Tibial nerve (tissue), 4 donors: ENCODE measurements around the gene ZNF674. TPM values are rescaled to one million over a fixed set of nuclear protein-coding genes. Genes with fewer than 3 reads are reported as not detected.
"Not testable (repeated sequence)": the region's sequence is repeated elsewhere in the genome, so short reads cannot be mapped to it uniquely, and the experiment has no call there.

Experiments used
- DNase-seq, 2 donors: peaks; one replicate each; pipeline ENCODE4 v3.0.0-alpha.2; 2019; ENCODE audit warnings: low spot score in 2 of 2
- H3K27ac ChIP-seq, 4 donors: fragments of 200-600 bp; sonication (generic) in 3 of 4; one replicate each; pipeline ENCODE4 v1.5.1; 2017 to 2019; ENCODE audit warnings: mild to moderate bottlenecking in 1 of 4
- H3K27me3 ChIP-seq, 2 donors: fragments of 200-600 bp; sonication (generic) in 1 of 2; one replicate each; pipeline versions ENCODE4 v1.5.1 to v1.6.0; 2017 to 2019
- H3K36me3 ChIP-seq, 3 donors: fragments of 200-600 bp; sonication (generic); one replicate each; pipeline ENCODE4 v1.5.1; 2018 to 2019
- H3K4me1 ChIP-seq, 4 donors: fragments of 200-600 bp; sonication (generic) in 3 of 4; one replicate each; pipeline ENCODE4 v1.5.1; 2017 to 2019
- H3K4me3 ChIP-seq, 4 donors: fragments of 200-600 bp; sonication (generic) in 3 of 4; one replicate each; pipeline ENCODE4 v1.5.1; 2017 to 2019; ENCODE audit warnings: mild to moderate bottlenecking in 1 of 4, moderate library complexity in 1 of 4
- H3K9me3 ChIP-seq, 4 donors: fragments of 200-600 bp; sonication (generic) in 3 of 4; one replicate each; pipeline ENCODE4 v1.5.1; 2017 to 2019
- CTCF ChIP-seq, 5 experiments: fragments of 200-600 bp in 3 of 5; fragments of 450-650 bp in 2 of 5; sonication (generic) in 3 of 5; IDR thresholded peaks; one replicate each; pipeline ENCODE4 v1.5.1; 2016 to 2019; ENCODE audit warnings: antibody characterized with exemption in 5 of 5, mild to moderate bottlenecking in 3 of 5, moderate library complexity in 2 of 5
- EP300 ChIP-seq, 2 donors: sonication (generic); formaldehyde crosslinking; IDR thresholded peaks; one replicate each; pipeline ENCODE4 v1.6.1; 2017; ENCODE audit warnings: antibody characterized with exemption in 2 of 2, mild to moderate bottlenecking in 1 of 2
- POLR2A ChIP-seq, 2 donors: fragments of 450-650 bp; IDR thresholded peaks; one replicate each; pipeline ENCODE4 v1.6.1; 2017; ENCODE audit warnings: antibody characterized with exemption in 2 of 2, mild to moderate bottlenecking in 2 of 2, moderate library complexity in 2 of 2
- WGBS, 2 donors: methylation state at CpG; one replicate each; pipeline ENCODE4 v1.1.5; 2018; 5-methylcytosine and 5-hydroxymethylcytosine counted together
- total RNA-seq, 4 donors: library from RNA; depleted of rRNA; stranded (reverse); fragments of >200 nt; gene quantifications; one replicate each; pipeline ENCODE4 v1.1.0, GENCODE V29; 2016

ZNF674 gene
- total RNA-seq, 4 donors from 2014 or later = 3.1 to 16.2 (median 4.6) TPM

DNA sequence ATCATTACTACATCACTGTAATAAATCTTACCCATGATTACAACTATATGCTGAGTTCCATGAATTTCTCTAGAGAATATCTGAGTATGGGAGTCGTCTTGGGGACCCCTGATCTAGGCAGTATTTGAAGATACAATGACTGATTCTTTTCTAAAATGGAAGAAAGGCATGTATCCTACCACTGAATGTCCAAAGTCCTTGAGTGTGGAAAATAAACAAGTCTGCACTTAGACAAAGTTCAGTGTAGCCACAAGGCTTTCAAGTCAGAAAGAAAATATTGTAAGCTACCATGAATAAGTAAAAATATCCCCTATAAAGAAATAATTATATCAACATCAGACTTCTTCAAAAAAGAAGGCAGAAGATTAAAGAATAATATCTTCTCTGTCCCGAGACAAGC is 42.4 kb downstream of the ZNF674 start:
- Histone ChIP-seq H3K9me3 (peaks cover 0 to 26% (median 10%) of the 10 kb centered on the region in 4 donors), H3K27me3 (no peaks in the 10 kb centered on the region), H3K27ac (no peak overlapping the region), H3K4me3 (no peak overlapping the region), H3K36me3 (peaks cover 0 to 70% (median 0%) of the 10 kb centered on the region in 3 donors), H3K4me1 (no peaks in the 10 kb centered on the region)
- 77 to 97% methylated on average over 2 of the region's 2 CpGs for WGBS, 2 donors
- no peak for DNase-seq
- TF ChIP-seq CTCF (IDR thresholded peaks at IDR 0.05) = no peak
- no peak for TF ChIP-seq EP300 (IDR thresholded peaks at IDR 0.05)
- TF ChIP-seq POLR2A (IDR thresholded peaks at IDR 0.05) = no peak

DNA sequence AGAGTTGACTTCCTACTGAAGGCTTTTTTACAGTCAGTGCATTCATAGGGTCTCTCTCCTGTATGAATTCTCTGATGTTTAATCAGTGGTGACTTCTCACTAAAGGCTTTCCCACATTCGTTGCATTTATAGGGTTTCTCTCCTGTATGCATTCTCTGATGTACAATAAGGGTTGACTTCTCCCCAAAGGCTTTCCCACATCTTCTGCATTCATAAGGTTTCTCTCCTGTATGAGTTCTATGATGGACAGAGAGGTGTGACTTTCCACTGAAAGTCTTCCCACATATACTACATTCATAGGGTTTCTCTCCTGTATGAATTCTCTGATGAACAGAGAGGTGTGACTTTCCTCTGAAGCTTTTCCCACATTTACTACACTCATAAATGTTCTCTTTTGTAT is 45.2 kb downstream of the ZNF674 start:
- DNase-seq = no peak
- peaks cover 0 to 40% (median 10%) of the 10 kb centered on the region in 4 donors for H3K9me3 ChIP-seq
- TF ChIP-seq CTCF (IDR thresholded peaks at IDR 0.05) = no peak
- TF ChIP-seq POLR2A (IDR thresholded peaks at IDR 0.05) = no peak
- TF ChIP-seq EP300 (IDR thresholded peaks at IDR 0.05) = no peak
- no peak overlapping the region for H3K27ac ChIP-seq
- H3K36me3 ChIP-seq = peaks cover 0 to 75% (median 0%) of the 10 kb centered on the region in 3 donors
- H3K4me1 ChIP-seq = no peaks in the 10 kb centered on the region
- H3K4me3 ChIP-seq = no peak overlapping the region
- 80 to 100% methylated on average over 1 of the region's 1 CpG for WGBS, 2 donors
- no peaks in the 10 kb centered on the region for H3K27me3 ChIP-seq

DNA sequence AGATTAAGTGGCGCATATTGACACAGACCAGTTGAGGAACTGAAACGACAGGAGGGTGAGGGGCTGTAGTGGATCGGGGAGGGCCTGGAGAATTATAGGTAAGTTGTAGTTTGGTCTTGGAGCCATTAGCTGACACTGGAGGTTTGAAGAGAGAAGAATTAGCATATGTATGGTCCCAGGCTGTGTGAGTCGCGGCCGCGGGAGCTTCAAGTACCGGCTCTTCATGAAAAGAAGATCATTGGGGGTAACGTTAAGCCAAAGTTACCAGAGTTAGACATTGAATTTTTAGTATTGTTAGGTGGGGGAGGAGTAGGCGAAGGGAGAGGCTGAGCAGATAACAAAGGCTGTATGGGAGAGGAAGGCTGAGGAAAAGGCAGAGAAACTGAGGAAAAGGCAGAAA is 56.5 kb downstream of the ZNF674 start:
- Histone ChIP-seq H3K4me1 (no peaks in the 10 kb centered on the region), H3K27ac (no peak overlapping the region), H3K27me3 (no peaks in the 10 kb centered on the region), H3K36me3 (peaks cover 0 to 45% (median 0%) of the 10 kb centered on the region in 3 donors), H3K4me3 (no peak overlapping the region), H3K9me3 (peaks cover 0 to 9% (median 0%) of the 10 kb centered on the region in 4 donors)
- no peak for DNase-seq
- 69 to 74% methylated on average over 10 of the region's 10 CpGs for WGBS, 2 donors
- TF ChIP-seq EP300 (IDR thresholded peaks at IDR 0.05) (no peak), POLR2A (IDR thresholded peaks at IDR 0.05) (no peak), CTCF (IDR thresholded peaks at IDR 0.05) (no peak)

DNA sequence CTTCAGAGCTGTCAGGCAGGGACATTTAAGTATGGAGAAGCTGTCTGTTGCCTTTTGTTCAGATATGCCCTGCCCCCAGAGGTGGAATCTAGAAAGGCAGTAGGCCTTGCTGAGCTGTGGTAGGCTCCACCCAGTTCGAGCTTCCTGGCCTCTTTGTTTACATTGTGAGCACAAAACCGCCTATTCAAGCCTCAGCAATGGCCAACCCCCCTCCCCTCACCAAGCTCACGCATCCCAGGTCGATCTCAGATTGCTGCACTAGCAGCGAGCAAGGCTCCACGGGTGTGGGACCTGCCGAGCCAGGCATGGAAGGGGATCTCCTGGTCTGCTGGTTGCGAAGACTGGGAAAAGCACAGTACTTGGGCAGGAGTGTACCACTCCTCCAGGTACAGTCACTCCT is 59.3 kb downstream of the ZNF674 start:
- H3K27me3 ChIP-seq = no peaks in the 10 kb centered on the region
- DNase-seq = no peak
- no peak overlapping the region for H3K27ac ChIP-seq
- no peaks in the 10 kb centered on the region for H3K4me1 ChIP-seq
- WGBS, 2 donors = 59 to 61% methylated on average over 8 of the region's 8 CpGs
- H3K36me3 ChIP-seq = peaks cover 0 to 53% (median 0%) of the 10 kb centered on the region in 3 donors
- H3K4me3 ChIP-seq = no peak overlapping the region
- no peak for TF ChIP-seq CTCF (IDR thresholded peaks at IDR 0.05)
- TF ChIP-seq POLR2A (IDR thresholded peaks at IDR 0.05) = no peak
- no peak for TF ChIP-seq EP300 (IDR thresholded peaks at IDR 0.05)
- peaks cover 0 to 3% (median 0%) of the 10 kb centered on the region in 4 donors for H3K9me3 ChIP-seq

DNA sequence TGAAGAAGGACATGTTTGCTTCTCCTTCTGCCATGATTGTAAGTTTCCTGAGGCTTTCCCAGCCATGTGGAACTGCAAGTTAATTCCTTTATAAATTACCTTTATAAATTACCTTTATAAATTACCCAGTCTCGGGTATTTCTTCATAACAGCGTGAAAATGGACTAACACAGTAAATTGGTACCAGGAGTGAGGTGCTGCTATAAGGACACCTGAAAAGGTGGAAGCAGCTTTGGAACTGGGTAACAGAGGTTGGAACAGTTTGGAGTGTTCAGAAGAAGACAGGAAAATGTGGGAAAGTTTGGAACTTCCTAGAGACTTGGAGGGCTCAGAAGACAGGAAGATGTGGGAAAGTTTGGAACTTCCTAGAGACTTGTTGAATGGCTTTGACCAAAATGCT is 66.6 kb downstream of the ZNF674 start:
- WGBS, 2 donors = 83 to 95% methylated on average over 2 of the region's 2 CpGs
- not testable (repeated sequence) for H3K27ac ChIP-seq, H3K9me3 ChIP-seq, H3K27me3 ChIP-seq, DNase-seq, H3K4me3 ChIP-seq, H3K4me1 ChIP-seq
- H3K36me3 ChIP-seq = peaks cover 0 to 21% (median 0%) of the 10 kb centered on the region in 3 donors

GRCh38 chrX:46477435-46477834 is 67.8 kb downstream of the ZNF674 start:
- no peak for DNase-seq
- Histone ChIP-seq H3K36me3 (peaks cover 0 to 22% (median 0%) of the 10 kb centered on the region in 3 donors), H3K9me3 (no peaks in the 10 kb centered on the region), H3K4me1 (peaks cover 0 to 9% (median 0%) of the 10 kb centered on the region in 4 donors), H3K27ac (no peak overlapping the region), H3K27me3 (no peaks in the 10 kb centered on the region), H3K4me3 (no peak overlapping the region)
- TF ChIP-seq POLR2A (IDR thresholded peaks at IDR 0.05) = no peak
- no peak for TF ChIP-seq EP300 (IDR thresholded peaks at IDR 0.05)
- TF ChIP-seq CTCF (IDR thresholded peaks at IDR 0.05) = no peak
- WGBS, 2 donors = 0 to 34% methylated on average over 1 to 2 of the region's 2 CpGs
